Motor neuron (in vitro differentiated cells): ENCODE results near the gene OR2AG1. TPM values are rescaled to one million over a fixed set of nuclear protein-coding genes. Genes with fewer than 3 reads are reported as not detected.

Experiments
- ATAC-seq, 8 experiments: fragments of 200-7000 bp; cut with Tn5 transposase; replicated peaks in 6 of 8; 2 replicates each; pipeline ENCODE4 v1.8.0; 2021; ENCODE audit warnings: mild to moderate bottlenecking in 8 of 8, moderate library complexity in 8 of 8
- H3K27ac ChIP-seq, 2 donors: fragments of 250-450 bp; sonication (Bioruptor Pico); 2 replicates each; pipeline ENCODE4 v1.9.0; 2021; ENCODE audit warnings: antibody characterized with exemption in 2 of 2, mild to moderate bottlenecking in 2 of 2, moderate library complexity in 1 of 2
- H3K4me1 ChIP-seq, 2 donors: fragments of 250-450 bp; sonication (Bioruptor Pico); replicated peaks in 1 of 2; 2 replicates each; pipeline ENCODE4 v1.6.1; 2021; ENCODE audit warnings: antibody characterized with exemption in 2 of 2, mild to moderate bottlenecking in 2 of 2, moderate library complexity in 1 of 2
- H3K4me3 ChIP-seq, 5 donors: fragments of 250-450 bp; sonication (Bioruptor Pico); 2 replicates each; pipeline ENCODE4 v1.9.0; 2021; ENCODE audit warnings: antibody characterized with exemption in 5 of 5, mild to moderate bottlenecking in 5 of 5, moderate library complexity in 4 of 5
- WGBS, 10 experiments: fragments of 450-650 bp; shearing (Covaris generic); methylation state at CpG; one replicate each; pipeline ENCODE4 v1.0.0; 2022; 5-methylcytosine and 5-hydroxymethylcytosine counted together
- in situ Hi-C, 9 experiments: fragments of 400-800 bp; cut with MboI; loops; one replicate each; pipeline ENCODE4 v1.15.0; 2021; ENCODE audit warnings: low sequenced_read_pairs in 9 of 9, low pct_unique_long_range_greater_than_20kb in 2 of 9; ENCODE audit not compliant: unreplicated experiment in 9 of 9
- total RNA-seq, 8 experiments: library from RNA; unstranded; fragments of 300-600 nt; gene quantifications; 2 replicates each; pipeline versions ENCODE4 v1.2.3 to v1.2.4, GENCODE V29; 2022

The OR2AG1 gene
- total RNA-seq, result 1 to 10 TPM in 1 of 8 experiments, under 1 TPM in 7; 0.05 to 1.7 (median 0.28) TPM

- in situ Hi-C loops, result no loop called here
- Histone ChIP-seq H3K4me3 (no peak within 1 kb of the TSS), H3K27ac (no peak within 1 kb of the TSS), H3K4me1 (no peaks in the 10 kb centered on the region)
- 20 to 100% (median 51%) methylated on average over 1 to 2 of the region's 2 CpGs; no CpG with 5 or more reads in 3 of the 10 experiments for WGBS, 10 experiments
- ATAC-seq, result no peak
These were observed at the start of gene OR2AG1 for GRCh38 chr11:6782720-6783119. TSS of gene OR2AG1 (plus strand) at chr11:6783020. CDS start at chr11:6785038, 2,018 bp downstream.

GRCh38 chr11:6733326-6734275 lies 49.2 kb upstream of the OR2AG1 start:
- H3K4me3 ChIP-seq, result no peak overlapping the region
- ATAC-seq, result no peak
- 21 to 90% (median 69%) methylated on average over 1 to 3 of the region's 3 CpGs; no CpG with 5 or more reads in 2 of the 10 experiments for WGBS, 10 experiments
- in situ Hi-C loops, result loop anchor here in 1 of 9 experiments (25.0 kb wide), 1 partner anchor 104 kb away; the partner anchor contains the start of gene OR10A5
- H3K27ac ChIP-seq, result no peak overlapping the region
- no peaks in the 10 kb centered on the region for H3K4me1 ChIP-seq

GRCh38 chr11:6734616-6735015 lies 48.2 kb upstream of the OR2AG1 start:
- Histone ChIP-seq H3K4me3 (no peak overlapping the region), H3K4me1 (no peaks in the 10 kb centered on the region), H3K27ac (no peak overlapping the region)
- WGBS, 10 experiments, result 31 to 100% (median 93%) methylated on average over 1 to 3 of the region's 3 CpGs; no CpG with 5 or more reads in 3 of the 10 experiments
- ATAC-seq, result no peak
- in situ Hi-C loops, result loop anchor here in 1 of 9 experiments (25.0 kb wide), 1 partner anchor 103 kb away; the partner anchor contains the start of gene OR10A5

- 0 to 100% (median 69%) methylated on average over 1 to 3 of the region's 3 CpGs for WGBS, 10 experiments
- ATAC-seq, result peak in 1 of 8 experiments; percentile 17
- no peaks in the 10 kb centered on the region for H3K4me1 ChIP-seq
- no peak overlapping the region for H3K27ac ChIP-seq
- H3K4me3 ChIP-seq, result no peak overlapping the region
- in situ Hi-C loops, result loop anchor here in 1 of 9 experiments (25.0 kb wide), 1 partner anchor 102 kb away; the partner anchor contains the start of gene OR10A5
These were observed 47.5 kb upstream of the OR2AG1 start for GRCh38 chr11:6735306-6735705.

- H3K27ac ChIP-seq, result no peak overlapping the region
- 0 to 79% (median 58%) methylated on average over 1 to 3 of the region's 3 CpGs; no CpG with 5 or more reads in 2 of the 10 experiments for WGBS, 10 experiments
- no peak for ATAC-seq
- H3K4me3 ChIP-seq, result no peak overlapping the region
- no peaks in the 10 kb centered on the region for H3K4me1 ChIP-seq
- in situ Hi-C loops, result loop anchor here in 1 of 9 experiments (25.0 kb wide), 1 partner anchor 101 kb away; the partner anchor contains the start of gene OR10A5
These were observed 46.2 kb upstream of the OR2AG1 start for GRCh38 chr11:6736495-6737121.

- no peak overlapping the region for H3K27ac ChIP-seq
- WGBS, 10 experiments, result 0 to 67% (median 38%) methylated on average over 1 to 2 of the region's 2 CpGs; no CpG with 5 or more reads in 2 of the 10 experiments
- peak in 3 of 8 experiments; percentile 72 to 78 (median 76) for ATAC-seq
- H3K4me3 ChIP-seq, result no peak overlapping the region
- in situ Hi-C loops, result loop anchor here in 1 of 9 experiments (25.0 kb wide), 1 partner anchor 99 kb away; the partner anchor contains the start of gene OR10A5
- no peaks in the 10 kb centered on the region for H3K4me1 ChIP-seq
These were observed 44.9 kb upstream of the OR2AG1 start for GRCh38 chr11:6737872-6738466.

GRCh38 chr11:6738590-6738989 lies 44.2 kb upstream of the OR2AG1 start:
- Histone ChIP-seq H3K4me1 (no peaks in the 10 kb centered on the region), H3K27ac (no peak overlapping the region), H3K4me3 (no peak overlapping the region)
- ATAC-seq, result no peak
- in situ Hi-C loops, result loop anchor here in 1 of 9 experiments (25.0 kb wide), 1 partner anchor 99 kb away; the partner anchor contains the start of gene OR10A5
- 80 to 100% (median 100%) methylated on average over 1 of the region's 1 CpG; no CpG with 5 or more reads in 4 of the 10 experiments for WGBS, 10 experiments

GRCh38 chr11:6742260-6742659 lies 40.6 kb upstream of the OR2AG1 start:
- no peak overlapping the region for H3K27ac ChIP-seq
- no peaks in the 10 kb centered on the region for H3K4me1 ChIP-seq
- in situ Hi-C loops, result loop anchor here in 1 of 9 experiments (25.0 kb wide), 1 partner anchor 95 kb away; the partner anchor contains the start of gene OR10A5
- no peak overlapping the region for H3K4me3 ChIP-seq
- 17 to 86% (median 68%) methylated on average over 1 to 7 of the region's 7 CpGs; no CpG with 5 or more reads in 1 of the 10 experiments for WGBS, 10 experiments
- ATAC-seq, result no peak

- WGBS, 10 experiments, result 28 to 100% (median 68%) methylated on average over 1 to 4 of the region's 4 CpGs
- in situ Hi-C loops, result loop anchor here in 1 of 9 experiments (25.0 kb wide), 1 partner anchor 92 kb away; the partner anchor contains the start of gene OR10A5
- Histone ChIP-seq H3K4me3 (no peak overlapping the region), H3K27ac (no peak overlapping the region), H3K4me1 (no peaks in the 10 kb centered on the region)
- no peak for ATAC-seq
These were observed 37.8 kb upstream of the OR2AG1 start for GRCh38 chr11:6745018-6745417.

GRCh38 chr11:6745465-6746015 lies 37.3 kb upstream of the OR2AG1 start:
- 14 to 90% (median 67%) methylated on average over 1 to 2 of the region's 2 CpGs for WGBS, 10 experiments

GRCh38 chr11:6746086-6746618 lies 36.7 kb upstream of the OR2AG1 start:
- no peak for ATAC-seq
- in situ Hi-C loops, result loop anchor here in 1 of 9 experiments (25.0 kb wide), 1 partner anchor 91 kb away; the partner anchor contains the start of gene OR10A5
- H3K4me1 ChIP-seq, result no peaks in the 10 kb centered on the region
- H3K4me3 ChIP-seq, result no peak overlapping the region
- 43 to 87% (median 76%) methylated on average over 1 to 5 of the region's 5 CpGs; no CpG with 5 or more reads in 4 of the 10 experiments for WGBS, 10 experiments
- H3K27ac ChIP-seq, result no peak overlapping the region

More at GRCh38 chr11:6745465-6746015, 37.3 kb upstream of the OR2AG1 start:
- H3K4me1 ChIP-seq, result no peaks in the 10 kb centered on the region
- H3K27ac ChIP-seq, result no peak overlapping the region
- H3K4me3 ChIP-seq, result no peak overlapping the region
- ATAC-seq, result no peak
- in situ Hi-C loops, result loop anchor here in 1 of 9 experiments (25.0 kb wide), 1 partner anchor 92 kb away; the partner anchor contains the start of gene OR10A5
